Stomach (tissue), 9 donors: ENCODE data around the gene PRODH. TPM values are rescaled to one million over a fixed set of nuclear protein-coding genes. Genes with fewer than 3 reads are reported as not detected.
"Not testable (repeated sequence)": the region's sequence is repeated elsewhere in the genome, so short reads cannot be mapped to it uniquely, and the experiment has no call there.

Source experiments
- DNase-seq, 2 donors: peaks; one replicate each; pipeline versions ENCODE4 v3.0.0 to v3.0.0-alpha.2; 2013 to 2019
- H3K27ac ChIP-seq, 5 donors: fragments of 200-600 bp in 4 of 5; sonication (generic) in 4 of 5; one replicate each; pipeline ENCODE4 v1.5.1; 2013 to 2019; ENCODE audit warnings: mild to moderate bottlenecking in 1 of 5, moderate library complexity in 1 of 5
- H3K27me3 ChIP-seq, 3 donors: fragments of 200-600 bp; sonication (generic); one replicate each; pipeline ENCODE4 v1.5.1; 2017 to 2019; ENCODE audit warnings: mixed run types in 1 of 3
- H3K36me3 ChIP-seq, 4 donors: fragments of 200-600 bp; sonication (generic); 1 replicate in 3 of 4; 2 replicates in 1 of 4; pipeline ENCODE4 v1.5.1; 2016 to 2019
- H3K4me1 ChIP-seq, 4 donors: fragments of 200-600 bp; sonication (generic); one replicate each; pipeline ENCODE4 v1.5.1; 2016 to 2019
- H3K4me3 ChIP-seq, 4 donors: fragments of 200-600 bp; sonication (generic) in 3 of 4; one replicate each; pipeline ENCODE4 v1.5.1; 2016 to 2019; ENCODE audit warnings: mild to moderate bottlenecking in 1 of 4
- H3K9me3 ChIP-seq, 4 donors: fragments of 200-600 bp; sonication (generic); one replicate each; pipeline ENCODE4 v1.5.1; 2016 to 2019
- EP300 ChIP-seq: sonication (generic); formaldehyde crosslinking; IDR thresholded peaks from one replicate; pipeline ENCODE4 v1.6.1; 2017; ENCODE audit warnings: antibody characterized with exemption
- POLR2A ChIP-seq, 4 donors: fragments of 450-650 bp; IDR thresholded peaks; one replicate each; pipeline ENCODE4 v1.6.1; 2016; ENCODE audit warnings: antibody characterized with exemption in 4 of 4, control low read depth in 2 of 4, mild to moderate bottlenecking in 1 of 4, moderate library complexity in 1 of 4
- POLR2AphosphoS5 ChIP-seq, 3 donors: sonication (generic); formaldehyde crosslinking; IDR thresholded peaks; one replicate each; pipeline ENCODE4 v1.6.1; 2016; ENCODE audit warnings: antibody characterized with exemption in 3 of 3
- WGBS, 5 donors: extraction: QIAGEN DNeasy Blood & Tissue Kit in 3 of 5; methylation state at CpG; one replicate each; pipeline versions ENCODE4 v1.1.5 to v1.1.7; 2013 to 2018; 5-methylcytosine and 5-hydroxymethylcytosine counted together
- intact Hi-C: fragments of 100-400 bp; cut with DNase I; formaldehyde crosslinking; loops from one replicate; pipeline ENCODE4 v1.15.1; 2023; ENCODE audit warnings: low total_unique reads
- polyA plus RNA-seq, 3 donors: library from polyadenylated mRNA; stranded (reverse); fragments of 200-250 nt; gene quantifications; one replicate each; pipeline ENCODE4 v1.2.3, GENCODE V29; 2013
- total RNA-seq, 5 donors: library from RNA; depleted of rRNA; stranded (reverse); fragments of >200 nt; gene quantifications; one replicate each; pipeline versions ENCODE4 v1.1.0 to v1.2.3, GENCODE V29; 2014 to 2016
- TF ChIP-seq, protein P1 (sequence below), 7 experiments: fragments of 450-650 bp in 4 of 7; fragments of 200-600 bp in 3 of 7; sonication (generic) in 3 of 7; IDR thresholded peaks; one replicate each; pipeline ENCODE4 v1.5.1; 2016 to 2019; ENCODE audit warnings: antibody characterized with exemption in 7 of 7, control low read depth in 2 of 7, mild to moderate bottlenecking in 1 of 7
- donor health status: healthy with polysubstance abuse.
- donor health status: Bipolar disorder and iron deficiency.
- donor health status: healthy.

Gene PRODH
- total and polyA plus RNA-seq, 8 donors: 0.19 to 240 (median 2.1) TPM; not detected in 2

DNA sequence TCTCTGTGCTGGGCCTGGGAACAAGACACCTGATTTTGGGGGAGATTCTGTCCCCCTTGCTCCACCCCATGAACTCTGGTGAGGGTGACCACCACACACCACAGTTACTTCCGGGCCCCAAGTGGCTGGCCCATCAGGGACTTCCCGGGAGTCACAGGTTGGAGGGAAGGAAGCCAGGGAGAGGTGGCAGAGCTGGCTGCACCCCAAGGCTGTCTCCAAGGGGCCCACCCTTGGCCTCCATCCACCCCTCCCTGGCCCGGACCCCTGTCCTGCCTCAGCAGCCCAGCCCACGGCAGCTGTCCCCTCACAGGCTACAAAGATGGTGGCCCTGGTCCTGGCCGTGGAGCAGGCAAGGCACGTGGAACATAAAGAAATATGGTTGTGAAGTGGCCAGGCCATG, 23.2 kb upstream of the PRODH start:
- H3K4me3 ChIP-seq, DNase-seq, H3K9me3 ChIP-seq, intact Hi-C loops, H3K36me3 ChIP-seq, H3K27ac ChIP-seq, H3K4me1 ChIP-seq: not testable (repeated sequence)
- H3K27me3 ChIP-seq: peaks cover 0 to 35% (median 0%) of the 10 kb centered on the region in 3 donors
- 78 to 85% (median 84%) methylated on average over 1 to 6 of the region's 6 CpGs for WGBS, 5 donors

DNA sequence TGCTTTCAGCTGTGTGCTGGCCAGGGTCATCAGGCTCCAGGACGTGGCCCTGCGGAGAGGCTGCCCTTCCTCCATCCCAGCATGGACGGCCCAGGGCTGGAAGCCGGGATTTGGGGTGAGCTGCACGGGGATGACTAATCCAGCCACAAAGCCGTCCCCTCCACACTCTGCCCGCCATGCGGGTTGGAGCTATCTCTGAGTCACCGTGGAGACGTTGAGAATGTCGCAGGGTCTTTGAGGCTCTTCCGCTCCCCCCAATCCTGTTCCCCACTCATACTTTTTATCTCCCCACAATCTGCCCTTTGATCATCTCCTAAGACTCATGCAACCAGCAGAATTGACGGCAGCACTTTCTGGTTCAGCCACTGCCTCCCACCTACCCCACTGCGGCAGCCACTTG, 22.6 kb upstream of the PRODH start:
- H3K4me3 ChIP-seq, H3K36me3 ChIP-seq, DNase-seq, intact Hi-C loops, H3K9me3 ChIP-seq, H3K27ac ChIP-seq, H3K4me1 ChIP-seq: not testable (repeated sequence)
- 42 to 55% (median 47%) methylated on average over 13 to 14 of the region's 14 CpGs for WGBS, 5 donors
- peaks cover 0 to 40% (median 0%) of the 10 kb centered on the region in 3 donors for H3K27me3 ChIP-seq

DNA sequence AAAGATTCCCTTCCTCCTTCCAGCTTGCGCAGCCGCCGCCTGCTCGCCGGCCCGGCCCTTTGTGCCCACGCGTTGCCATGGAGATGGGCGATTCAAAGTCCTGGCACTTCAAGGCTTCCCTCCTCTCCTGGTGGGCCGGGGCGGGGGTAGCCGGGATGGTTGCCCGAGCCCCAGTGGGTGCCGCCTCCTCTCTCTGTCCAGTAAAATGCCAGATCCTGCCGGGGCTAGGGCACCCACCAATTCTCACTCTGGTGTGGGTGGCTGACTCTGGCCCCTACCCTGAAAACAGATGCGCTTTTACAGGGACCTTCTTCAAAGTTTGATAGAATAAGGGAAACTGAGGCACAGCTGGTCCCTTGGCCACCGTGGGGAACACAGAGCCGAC, 22.2 kb upstream of the PRODH start:
- H3K36me3 ChIP-seq, H3K4me3 ChIP-seq, DNase-seq, intact Hi-C loops, H3K9me3 ChIP-seq, H3K4me1 ChIP-seq, H3K27ac ChIP-seq: not testable (repeated sequence)
- 77 to 84% (median 82%) methylated on average over 5 to 18 of the region's 18 CpGs for WGBS, 5 donors
- peaks cover 0 to 44% (median 0%) of the 10 kb centered on the region in 3 donors for H3K27me3 ChIP-seq

DNA sequence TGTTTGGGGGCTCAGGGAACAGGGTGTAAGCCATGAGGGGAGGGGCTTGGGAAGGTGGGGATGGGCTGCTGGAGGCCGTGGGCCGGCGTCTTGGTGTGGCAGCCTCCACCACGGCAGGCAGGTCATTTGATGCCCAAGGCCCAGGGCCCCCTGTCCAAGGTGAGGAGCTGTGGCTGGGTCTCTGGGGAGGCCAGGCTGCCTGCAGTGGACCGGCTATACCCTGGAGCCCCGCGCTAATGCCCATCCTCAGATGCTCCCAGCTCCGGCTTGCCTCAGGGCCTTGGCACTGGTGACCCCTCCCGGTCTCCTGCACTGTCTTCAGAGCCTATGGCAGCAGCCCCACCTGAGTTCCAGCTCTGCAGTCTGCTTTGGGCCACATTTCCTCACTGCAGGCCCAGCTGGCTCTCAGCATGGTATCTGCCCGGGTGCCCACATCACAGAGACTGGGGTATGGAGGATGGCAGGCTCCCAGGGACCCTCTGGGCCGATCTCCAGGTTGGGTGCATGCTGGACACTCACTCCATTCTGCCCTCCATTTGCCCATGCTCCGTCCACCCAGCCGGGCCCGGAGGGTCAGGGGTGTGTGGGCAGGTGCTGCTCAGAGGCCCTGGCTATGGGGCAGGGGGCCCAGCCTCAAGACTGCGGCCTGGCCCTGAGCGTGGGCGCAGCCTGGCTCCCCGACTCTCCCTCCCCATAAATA, 21.7 kb upstream of the PRODH start:
- peaks cover 0 to 47% (median 0%) of the 10 kb centered on the region in 3 donors for H3K27me3 ChIP-seq
- H3K36me3 ChIP-seq, H3K9me3 ChIP-seq, intact Hi-C loops, H3K4me3 ChIP-seq, DNase-seq, H3K27ac ChIP-seq, H3K4me1 ChIP-seq: not testable (repeated sequence)
- WGBS, 5 donors: 60 to 76% (median 71%) methylated on average over 8 to 16 of the region's 18 CpGs

DNA sequence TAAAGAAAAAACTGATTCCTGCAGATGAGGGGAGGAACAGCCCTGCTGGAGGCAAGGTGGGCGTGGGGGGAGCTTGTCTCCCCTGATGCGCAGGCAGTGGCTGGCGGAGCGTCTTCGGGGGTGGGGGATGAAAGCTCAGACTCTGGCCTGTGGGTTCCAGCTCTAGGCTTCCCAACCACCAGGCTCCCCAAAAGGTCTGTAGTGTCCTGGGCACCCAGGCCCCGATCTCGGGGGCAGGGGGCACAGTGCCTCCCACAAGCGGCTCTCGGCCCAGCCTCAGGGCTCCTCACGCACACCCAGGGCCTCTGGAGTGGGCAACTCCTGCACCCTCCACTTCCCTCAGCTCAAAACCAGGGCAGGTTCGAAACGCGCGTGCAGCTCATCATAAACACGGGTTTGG, 20.9 kb upstream of the PRODH start:
- intact Hi-C loops, H3K4me3 ChIP-seq, H3K27ac ChIP-seq, H3K36me3 ChIP-seq, DNase-seq, H3K4me1 ChIP-seq, H3K9me3 ChIP-seq: not testable (repeated sequence)
- WGBS, 5 donors: 62 to 75% (median 71%) methylated on average over 14 to 15 of the region's 15 CpGs
- peaks cover 0 to 54% (median 0%) of the 10 kb centered on the region in 3 donors for H3K27me3 ChIP-seq

DNA sequence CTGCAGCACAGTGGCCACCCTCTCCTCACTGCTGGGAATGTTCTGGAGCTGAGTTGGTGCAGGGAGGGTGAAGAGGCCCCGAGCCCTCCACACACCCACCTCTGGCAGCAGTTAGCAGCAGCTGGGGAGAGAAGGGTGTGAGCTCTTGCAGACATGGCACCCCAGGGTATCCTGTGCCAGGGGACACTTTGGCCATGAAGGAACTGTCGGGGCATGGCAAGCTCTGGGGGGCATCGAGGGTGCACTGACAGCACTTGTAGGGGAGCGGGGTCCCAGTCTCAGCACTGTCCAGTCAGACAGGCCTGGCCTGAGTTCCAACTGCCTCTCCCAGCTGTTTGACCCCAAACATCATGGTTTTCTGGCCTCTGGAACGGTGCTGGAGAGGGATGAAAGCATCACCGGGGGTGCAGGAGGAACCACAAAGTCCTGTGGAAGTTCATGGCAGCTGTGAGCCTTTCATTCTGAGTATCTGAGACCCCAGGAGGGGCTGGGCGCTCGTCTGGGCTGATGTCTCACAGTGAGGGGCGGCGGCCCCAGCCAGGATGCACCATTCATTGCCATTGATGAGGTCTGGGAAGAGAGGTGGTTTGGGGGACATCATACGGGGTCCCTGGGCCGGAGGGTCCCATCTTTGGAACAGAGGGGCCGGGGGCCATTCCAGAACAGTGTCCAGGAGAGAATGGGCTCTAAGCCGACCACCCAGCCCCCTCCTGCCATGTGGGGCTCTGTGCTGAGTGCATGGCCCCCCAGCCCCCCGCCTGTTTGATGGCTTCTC, 20.2 kb upstream of the PRODH start:
- DNase-seq, intact Hi-C loops: not testable (repeated sequence)

DNA sequence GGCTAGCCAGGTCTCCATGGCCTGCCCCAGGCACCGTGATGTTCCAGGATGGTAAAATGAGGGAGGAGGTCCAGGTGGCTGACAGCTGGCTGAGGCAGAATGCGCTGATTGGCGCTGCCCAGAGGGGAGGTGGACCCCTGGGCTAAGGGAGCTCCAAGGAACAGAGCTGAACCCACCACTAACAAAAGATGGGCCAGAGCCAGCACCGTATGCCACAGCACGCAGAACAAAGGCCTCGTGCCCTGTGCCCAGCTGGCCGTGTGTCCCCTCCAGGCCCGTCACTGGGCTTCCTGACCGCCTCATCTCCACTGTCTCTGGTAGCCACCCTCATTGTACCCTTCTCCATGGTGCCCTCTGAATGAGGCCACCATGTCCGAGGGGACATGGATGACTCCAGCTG, 19.6 kb upstream of the PRODH start:
- Histone ChIP-seq H3K36me3 (no peaks in the 10 kb centered on the region), H3K27ac (no peak overlapping the region), H3K4me1 (no peaks in the 10 kb centered on the region), H3K4me3 (no peak overlapping the region), H3K9me3 (no peaks in the 10 kb centered on the region), H3K27me3 (peaks cover 0 to 64% (median 0%) of the 10 kb centered on the region in 3 donors)
- intact Hi-C loops: no loop called here
- TF ChIP-seq, protein P1, sequence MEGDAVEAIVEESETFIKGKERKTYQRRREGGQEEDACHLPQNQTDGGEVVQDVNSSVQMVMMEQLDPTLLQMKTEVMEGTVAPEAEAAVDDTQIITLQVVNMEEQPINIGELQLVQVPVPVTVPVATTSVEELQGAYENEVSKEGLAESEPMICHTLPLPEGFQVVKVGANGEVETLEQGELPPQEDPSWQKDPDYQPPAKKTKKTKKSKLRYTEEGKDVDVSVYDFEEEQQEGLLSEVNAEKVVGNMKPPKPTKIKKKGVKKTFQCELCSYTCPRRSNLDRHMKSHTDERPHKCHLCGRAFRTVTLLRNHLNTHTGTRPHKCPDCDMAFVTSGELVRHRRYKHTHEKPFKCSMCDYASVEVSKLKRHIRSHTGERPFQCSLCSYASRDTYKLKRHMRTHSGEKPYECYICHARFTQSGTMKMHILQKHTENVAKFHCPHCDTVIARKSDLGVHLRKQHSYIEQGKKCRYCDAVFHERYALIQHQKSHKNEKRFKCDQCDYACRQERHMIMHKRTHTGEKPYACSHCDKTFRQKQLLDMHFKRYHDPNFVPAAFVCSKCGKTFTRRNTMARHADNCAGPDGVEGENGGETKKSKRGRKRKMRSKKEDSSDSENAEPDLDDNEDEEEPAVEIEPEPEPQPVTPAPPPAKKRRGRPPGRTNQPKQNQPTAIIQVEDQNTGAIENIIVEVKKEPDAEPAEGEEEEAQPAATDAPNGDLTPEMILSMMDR (IDR thresholded peaks at IDR 0.05): no peak
- TF ChIP-seq POLR2A (IDR thresholded peaks at IDR 0.05): no peak
- no peak for TF ChIP-seq POLR2AphosphoS5 (IDR thresholded peaks at IDR 0.05)
- TF ChIP-seq EP300: no peak
- WGBS, 5 donors: 79 to 90% (median 88%) methylated on average over 6 to 10 of the region's 10 CpGs
- no peak for DNase-seq

More for the DNA sequence above, 20.2 kb upstream of the PRODH start:
- not testable (repeated sequence) for H3K4me3 ChIP-seq, H3K4me1 ChIP-seq, H3K36me3 ChIP-seq, H3K27ac ChIP-seq, H3K9me3 ChIP-seq
- 54 to 74% (median 63%) methylated on average over 12 to 15 of the region's 15 CpGs for WGBS, 5 donors
- peaks cover 0 to 58% (median 0%) of the 10 kb centered on the region in 3 donors for H3K27me3 ChIP-seq
